Tibial nerve (tissue), 4 donors: ENCODE data around the gene KCNMA1. TPM values are rescaled to one million over a fixed set of nuclear protein-coding genes. Genes with fewer than 3 reads are reported as not detected.

Experiments
- DNase-seq, 2 donors: peaks; one replicate each; pipeline ENCODE4 v3.0.0-alpha.2; 2019; ENCODE audit warnings: low spot score in 2 of 2
- H3K27ac ChIP-seq, 4 donors: fragments of 200-600 bp; sonication (generic) in 3 of 4; one replicate each; pipeline ENCODE4 v1.5.1; 2017 to 2019; ENCODE audit warnings: mild to moderate bottlenecking in 1 of 4
- H3K27me3 ChIP-seq, 2 donors: fragments of 200-600 bp; sonication (generic) in 1 of 2; one replicate each; pipeline versions ENCODE4 v1.5.1 to v1.6.0; 2017 to 2019
- H3K36me3 ChIP-seq, 3 donors: fragments of 200-600 bp; sonication (generic); one replicate each; pipeline ENCODE4 v1.5.1; 2018 to 2019
- H3K4me1 ChIP-seq, 4 donors: fragments of 200-600 bp; sonication (generic) in 3 of 4; one replicate each; pipeline ENCODE4 v1.5.1; 2017 to 2019
- H3K4me3 ChIP-seq, 4 donors: fragments of 200-600 bp; sonication (generic) in 3 of 4; one replicate each; pipeline ENCODE4 v1.5.1; 2017 to 2019; ENCODE audit warnings: mild to moderate bottlenecking in 1 of 4, moderate library complexity in 1 of 4
- H3K9me3 ChIP-seq, 4 donors: fragments of 200-600 bp; sonication (generic) in 3 of 4; one replicate each; pipeline ENCODE4 v1.5.1; 2017 to 2019
- CTCF ChIP-seq, 5 experiments: fragments of 200-600 bp in 3 of 5; fragments of 450-650 bp in 2 of 5; sonication (generic) in 3 of 5; IDR thresholded peaks; one replicate each; pipeline ENCODE4 v1.5.1; 2016 to 2019; ENCODE audit warnings: antibody characterized with exemption in 5 of 5, mild to moderate bottlenecking in 3 of 5, moderate library complexity in 2 of 5
- EP300 ChIP-seq, 2 donors: sonication (generic); formaldehyde crosslinking; IDR thresholded peaks; one replicate each; pipeline ENCODE4 v1.6.1; 2017; ENCODE audit warnings: antibody characterized with exemption in 2 of 2, mild to moderate bottlenecking in 1 of 2
- POLR2A ChIP-seq, 2 donors: fragments of 450-650 bp; IDR thresholded peaks; one replicate each; pipeline ENCODE4 v1.6.1; 2017; ENCODE audit warnings: antibody characterized with exemption in 2 of 2, mild to moderate bottlenecking in 2 of 2, moderate library complexity in 2 of 2
- WGBS, 2 donors: methylation state at CpG; one replicate each; pipeline ENCODE4 v1.1.5; 2018; 5-methylcytosine and 5-hydroxymethylcytosine counted together
- total RNA-seq, 4 donors: library from RNA; depleted of rRNA; stranded (reverse); fragments of >200 nt; gene quantifications; one replicate each; pipeline ENCODE4 v1.1.0, GENCODE V29; 2016

The KCNMA1 gene
- total RNA-seq, 4 donors from 2014 or later = 10.2 to 19.9 (median 13.7) TPM

- WGBS, 2 donors = 91% methylated on average over 5 of the region's 5 CpGs
- DNase-seq = no peak
Measured at GRCh38 chr10:77682393-77683087, 44.9 kb upstream of the KCNMA1 start.

GRCh38 chr10:77681839-77682238 is 44.2 kb upstream of the KCNMA1 start:
- Histone ChIP-seq H3K27ac (no peak overlapping the region), H3K27me3 (no peaks in the 10 kb centered on the region), H3K9me3 (no peaks in the 10 kb centered on the region), H3K4me3 (no peak overlapping the region), H3K4me1 (no peaks in the 10 kb centered on the region), H3K36me3 (no peaks in the 10 kb centered on the region)
- DNase-seq = no peak
- TF ChIP-seq POLR2A (IDR thresholded peaks at IDR 0.05) (no peak), EP300 (IDR thresholded peaks at IDR 0.05) (no peak), CTCF (IDR thresholded peaks at IDR 0.05) (no peak)
- 78 to 88% methylated on average over 6 of the region's 6 CpGs for WGBS, 2 donors

More at GRCh38 chr10:77682393-77683087, 44.9 kb upstream of the KCNMA1 start:
- Histone ChIP-seq H3K27me3 (no peaks in the 10 kb centered on the region), H3K4me1 (no peaks in the 10 kb centered on the region), H3K36me3 (no peaks in the 10 kb centered on the region), H3K4me3 (no peak overlapping the region), H3K27ac (no peak overlapping the region), H3K9me3 (no peaks in the 10 kb centered on the region)
- TF ChIP-seq EP300 (IDR thresholded peaks at IDR 0.05) = no peak
- no peak for TF ChIP-seq POLR2A (IDR thresholded peaks at IDR 0.05)
- TF ChIP-seq CTCF (IDR thresholded peaks at IDR 0.05) = no peak

- DNase-seq = no peak
- H3K36me3 ChIP-seq = no peaks in the 10 kb centered on the region
- H3K4me1 ChIP-seq = no peaks in the 10 kb centered on the region
- no peak overlapping the region for H3K27ac ChIP-seq
- H3K4me3 ChIP-seq = no peak overlapping the region
- no peaks in the 10 kb centered on the region for H3K27me3 ChIP-seq
- TF ChIP-seq POLR2A (IDR thresholded peaks at IDR 0.05) (no peak), EP300 (IDR thresholded peaks at IDR 0.05) (no peak), CTCF (IDR thresholded peaks at IDR 0.05) (no peak)
- H3K9me3 ChIP-seq = no peaks in the 10 kb centered on the region
- 93 to 95% methylated on average over 8 of the region's 8 CpGs for WGBS, 2 donors
Measured at GRCh38 chr10:77680811-77681210, 43.2 kb upstream of the KCNMA1 start.

GRCh38 chr10:77680065-77680464 is 42.5 kb upstream of the KCNMA1 start:
- no peak for TF ChIP-seq EP300 (IDR thresholded peaks at IDR 0.05)
- no peak for TF ChIP-seq CTCF (IDR thresholded peaks at IDR 0.05)
- no peak for TF ChIP-seq POLR2A (IDR thresholded peaks at IDR 0.05)
- no peak overlapping the region for H3K27ac ChIP-seq
- H3K4me1 ChIP-seq = no peaks in the 10 kb centered on the region
- H3K4me3 ChIP-seq = no peak overlapping the region
- no peaks in the 10 kb centered on the region for H3K9me3 ChIP-seq
- DNase-seq = no peak
- no peaks in the 10 kb centered on the region for H3K36me3 ChIP-seq
- H3K27me3 ChIP-seq = no peaks in the 10 kb centered on the region
- WGBS, 2 donors = 85 to 91% methylated on average over 3 of the region's 3 CpGs

- no peaks in the 10 kb centered on the region for H3K36me3 ChIP-seq
- no peaks in the 10 kb centered on the region for H3K4me1 ChIP-seq
- 53 to 57% methylated on average over 5 of the region's 5 CpGs for WGBS, 2 donors
- H3K27me3 ChIP-seq = no peaks in the 10 kb centered on the region
- no peaks in the 10 kb centered on the region for H3K9me3 ChIP-seq
- H3K4me3 ChIP-seq = no peak overlapping the region
- no peak for DNase-seq
- no peak overlapping the region for H3K27ac ChIP-seq
- no peak for TF ChIP-seq POLR2A (IDR thresholded peaks at IDR 0.05)
- no peak for TF ChIP-seq EP300 (IDR thresholded peaks at IDR 0.05)
- no peak for TF ChIP-seq CTCF (IDR thresholded peaks at IDR 0.05)
Measured at GRCh38 chr10:77679217-77679616, 41.6 kb upstream of the KCNMA1 start.
